SH-SY5Y (cell line): ENCODE measurements around the gene CLEC2L.

Experiments used
- GATA2 ChIP-seq: IDR thresholded peaks from 2 replicates; pipeline ENCODE4 v1.6.1; 2011; ENCODE audit warnings: mild to moderate bottlenecking, low read depth, low read length
- GATA3 ChIP-seq: IDR thresholded peaks from 2 replicates; pipeline ENCODE4 v1.6.1; 2011; ENCODE audit warnings: low read depth, mild to moderate bottlenecking, low read length, moderate library complexity

Gene CLEC2L

GRCh38 chr7:139523199-139523941 is at the start of gene CLEC2L:
Gene CLEC2L (plus strand): TSS chr7:139523685. CDS start chr7:139523928, 243 bp downstream.
- TF ChIP-seq GATA2, result no peak
- TF ChIP-seq GATA3, result no peak

GRCh38 chr7:139476139-139476538 is 47.3 kb upstream of the CLEC2L start:
- no peak for TF ChIP-seq GATA2
- no peak for TF ChIP-seq GATA3

GRCh38 chr7:139476891-139477290 is 46.6 kb upstream of the CLEC2L start:
- no peak for TF ChIP-seq GATA3
- no peak for TF ChIP-seq GATA2

GRCh38 chr7:139479620-139480019 is 43.9 kb upstream of the CLEC2L start:
- TF ChIP-seq GATA3, result no peak
- TF ChIP-seq GATA2, result peak; percentile 75

GRCh38 chr7:139481364-139481763 is 42.1 kb upstream of the CLEC2L start:
- no peak for TF ChIP-seq GATA2
- no peak for TF ChIP-seq GATA3

GRCh38 chr7:139482122-139482521 is 41.4 kb upstream of the CLEC2L start:
- TF ChIP-seq GATA3 (no peak), GATA2 (no peak)

GRCh38 chr7:139482662-139483466 is 40.6 kb upstream of the CLEC2L start:
- TF ChIP-seq GATA2, result no peak
- no peak for TF ChIP-seq GATA3

- TF ChIP-seq GATA2 (no peak), GATA3 (no peak)
These were observed 36.0 kb upstream of the CLEC2L start for GRCh38 chr7:139487366-139488080.

- TF ChIP-seq GATA3 (no peak), GATA2 (no peak)
These were observed 34.7 kb upstream of the CLEC2L start for GRCh38 chr7:139488810-139489209.

- TF ChIP-seq GATA2 (no peak), GATA3 (no peak)
These were observed 33.4 kb upstream of the CLEC2L start for GRCh38 chr7:139490130-139490529.

- TF ChIP-seq GATA2 (no peak), GATA3 (no peak)
These were observed 31.2 kb upstream of the CLEC2L start for GRCh38 chr7:139492293-139492692.

GRCh38 chr7:139494835-139495579 is 28.5 kb upstream of the CLEC2L start:
- TF ChIP-seq GATA2 (no peak), GATA3 (no peak)

- no peak for TF ChIP-seq GATA3
- TF ChIP-seq GATA2, result no peak
These were observed 27.8 kb upstream of the CLEC2L start for GRCh38 chr7:139495580-139496125.

GRCh38 chr7:139496528-139496927 is 27.0 kb upstream of the CLEC2L start:
- TF ChIP-seq GATA3 (no peak), GATA2 (no peak)
